DND-41 (cell line): ENCODE results near the gene ATP5F1A.

Experiments used
- ATAC-seq: fragments of 200-7000 bp; cut with Tn5 transposase; 3 replicates; pipeline ENCODE4 v1.9.1; 2021; ENCODE audit warnings: low read depth; ENCODE audit not compliant: insufficient read depth
- DNase-seq: peaks from one replicate; pipeline ENCODE4 v3.0.0-alpha.2; 2020
- H2AFZ ChIP-seq: 2 replicates; pipeline ENCODE4 v1.6.0; 2012; ENCODE audit warnings: low read depth, low read length
- H3K27ac ChIP-seq: 2 replicates; pipeline ENCODE4 v1.5.1; 2012; ENCODE audit warnings: low read length, inconsistent platforms
- H3K27me3 ChIP-seq: fragments of 200-600 bp; sonication (generic); 2 replicates; pipeline ENCODE4 v1.6.0; 2012; ENCODE audit warnings: low read length, mild to moderate bottlenecking, inconsistent platforms; ENCODE audit not compliant: insufficient read depth, poor library complexity
- H3K36me3 ChIP-seq: 2 replicates; pipeline ENCODE4 v1.5.1; 2012; ENCODE audit warnings: low read length, inconsistent platforms; ENCODE audit not compliant: insufficient read depth
- H3K4me1 ChIP-seq: 2 replicates; pipeline ENCODE4 v1.5.1; 2012; ENCODE audit warnings: mild to moderate bottlenecking, low read length; ENCODE audit not compliant: insufficient read depth
- H3K4me2 ChIP-seq: 2 replicates; pipeline ENCODE4 v1.6.0; 2012; ENCODE audit warnings: mild to moderate bottlenecking, moderate library complexity, low read length, inconsistent platforms; ENCODE audit not compliant: insufficient read depth
- H3K4me3 ChIP-seq, 2 experiments: fragments of 200-600 bp in 1 of 2; shearing (Covaris generic) in 1 of 2; 2 replicates each; pipeline ENCODE4 v1.5.1; 2012 to 2016; ENCODE audit warnings: inconsistent platforms in 2 of 2, low read length in 2 of 2, mild to moderate bottlenecking in 2 of 2, low read depth in 1 of 2, moderate library complexity in 1 of 2
- H3K79me2 ChIP-seq: 2 replicates; pipeline ENCODE4 v1.6.0; 2012; ENCODE audit warnings: low read length, inconsistent platforms; ENCODE audit not compliant: insufficient read depth
- H3K9ac ChIP-seq: 2 replicates; pipeline ENCODE4 v1.6.0; 2012; ENCODE audit warnings: low read depth, mild to moderate bottlenecking, inconsistent platforms, low read length, moderate library complexity
- H3K9me3 ChIP-seq: 2 replicates; pipeline ENCODE4 v1.5.1; 2012; ENCODE audit warnings: low read length, moderate library complexity, mild to moderate bottlenecking, inconsistent platforms; ENCODE audit not compliant: insufficient read depth, severe bottlenecking
- H4K20me1 ChIP-seq: 2 replicates; pipeline ENCODE4 v1.6.0; 2012; ENCODE audit warnings: low read length; ENCODE audit not compliant: insufficient read depth
- EZH2 ChIP-seq: IDR thresholded peaks from 3 replicates; pipeline ENCODE4 v1.6.1; 2012; ENCODE audit warnings: borderline replicate concordance, low read depth, mild to moderate bottlenecking, moderate library complexity, low read length, inconsistent platforms; ENCODE audit not compliant: severe bottlenecking
- TF ChIP-seq, protein P1 (sequence below): IDR thresholded peaks from 2 replicates; pipeline ENCODE4 v1.5.1; 2012; ENCODE audit warnings: borderline replicate concordance, low read length, moderate library complexity, mild to moderate bottlenecking; ENCODE audit not compliant: poor library complexity, severe bottlenecking; ENCODE audit errors: extremely low read depth

The ATP5F1A gene

DNA sequence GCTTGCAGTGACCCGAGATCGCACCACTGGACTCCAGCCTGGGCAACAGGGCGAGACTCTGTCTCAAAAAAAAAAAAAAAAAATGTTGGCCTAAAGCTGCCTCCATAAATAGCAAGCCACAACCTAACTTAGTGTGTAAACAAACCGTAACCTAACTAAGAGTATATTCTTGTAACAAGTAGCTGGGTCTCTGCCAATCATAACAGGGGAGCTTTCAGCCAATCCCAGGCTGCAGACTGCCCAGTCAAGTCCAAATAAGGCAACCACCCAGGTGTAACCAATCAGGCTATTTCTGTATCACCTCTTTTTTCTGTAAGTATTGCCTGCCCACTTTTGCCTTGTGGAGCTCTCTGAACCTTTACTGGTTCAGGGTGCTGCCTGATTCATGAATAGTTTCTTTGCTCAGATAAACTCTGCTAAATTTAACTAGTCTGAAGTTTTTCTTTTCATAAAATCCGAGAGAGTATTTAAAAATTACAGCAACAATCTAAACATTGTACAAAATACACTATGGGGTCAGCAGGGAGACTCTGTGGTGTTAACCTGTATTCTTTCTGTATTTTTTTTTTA is 30.6 kb downstream of the ATP5F1A start:
- H3K9me3 ChIP-seq, result no peaks in the 10 kb centered on the region
- H3K9ac ChIP-seq, result no peak overlapping the region
- no peak overlapping the region for H3K4me2 ChIP-seq
- H3K4me3 ChIP-seq, result no peak overlapping the region
- TF ChIP-seq, protein P1, sequence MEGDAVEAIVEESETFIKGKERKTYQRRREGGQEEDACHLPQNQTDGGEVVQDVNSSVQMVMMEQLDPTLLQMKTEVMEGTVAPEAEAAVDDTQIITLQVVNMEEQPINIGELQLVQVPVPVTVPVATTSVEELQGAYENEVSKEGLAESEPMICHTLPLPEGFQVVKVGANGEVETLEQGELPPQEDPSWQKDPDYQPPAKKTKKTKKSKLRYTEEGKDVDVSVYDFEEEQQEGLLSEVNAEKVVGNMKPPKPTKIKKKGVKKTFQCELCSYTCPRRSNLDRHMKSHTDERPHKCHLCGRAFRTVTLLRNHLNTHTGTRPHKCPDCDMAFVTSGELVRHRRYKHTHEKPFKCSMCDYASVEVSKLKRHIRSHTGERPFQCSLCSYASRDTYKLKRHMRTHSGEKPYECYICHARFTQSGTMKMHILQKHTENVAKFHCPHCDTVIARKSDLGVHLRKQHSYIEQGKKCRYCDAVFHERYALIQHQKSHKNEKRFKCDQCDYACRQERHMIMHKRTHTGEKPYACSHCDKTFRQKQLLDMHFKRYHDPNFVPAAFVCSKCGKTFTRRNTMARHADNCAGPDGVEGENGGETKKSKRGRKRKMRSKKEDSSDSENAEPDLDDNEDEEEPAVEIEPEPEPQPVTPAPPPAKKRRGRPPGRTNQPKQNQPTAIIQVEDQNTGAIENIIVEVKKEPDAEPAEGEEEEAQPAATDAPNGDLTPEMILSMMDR, result no peak
- TF ChIP-seq EZH2, result no peak
- H3K27ac ChIP-seq, result no peak overlapping the region
- H2AFZ ChIP-seq, result no peak overlapping the region
- H3K36me3 ChIP-seq, result no peaks in the 10 kb centered on the region
- DNase-seq (no peak), ATAC-seq (0 out of 3 replicates have a peak, but pooled peaks have one; percentile 18)
- no peaks in the 10 kb centered on the region for H4K20me1 ChIP-seq
- no peaks in the 10 kb centered on the region for H3K79me2 ChIP-seq
- no peaks in the 10 kb centered on the region for H3K4me1 ChIP-seq
- no peaks in the 10 kb centered on the region for H3K27me3 ChIP-seq

DNA sequence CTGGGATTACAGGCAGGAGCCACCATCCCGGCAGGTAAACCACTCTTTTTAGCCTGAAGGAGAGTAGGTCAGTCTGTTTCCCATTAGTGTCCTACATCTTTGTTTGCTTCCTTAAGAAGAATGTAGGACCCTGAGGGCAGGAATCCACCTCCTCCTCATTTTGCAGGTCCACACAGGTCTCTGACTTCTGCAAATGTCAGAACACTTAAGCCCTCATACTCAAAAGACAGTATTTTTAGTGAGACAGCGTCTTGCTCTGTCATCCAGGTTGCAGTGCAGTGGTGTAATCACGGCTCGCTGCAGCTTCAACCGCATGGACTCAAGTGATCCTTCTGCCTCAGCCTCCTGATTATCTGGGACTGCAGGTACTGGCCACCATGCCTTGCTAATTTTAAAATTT is 35.3 kb downstream of the ATP5F1A start:
- Histone ChIP-seq H3K9ac (no peak overlapping the region), H2AFZ (no peak overlapping the region)

DNA sequence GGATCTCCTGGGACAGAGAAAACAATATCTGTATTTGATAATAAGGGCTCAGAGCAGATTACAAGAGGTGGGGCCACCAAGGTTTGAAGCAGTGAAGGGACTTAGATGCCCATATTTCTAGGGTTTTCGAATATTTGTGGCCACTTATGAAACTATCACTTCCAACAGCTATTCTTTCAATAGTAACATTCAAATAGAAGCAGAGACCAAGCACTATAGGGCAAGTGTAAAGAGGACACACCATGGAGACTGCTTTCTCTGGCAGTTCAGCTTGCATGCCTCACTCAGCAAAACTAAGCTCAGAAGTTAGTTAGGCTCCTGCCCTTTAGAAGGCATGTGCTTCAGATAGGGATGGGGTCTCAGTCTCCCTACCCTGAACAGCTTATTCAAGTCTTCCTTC is 36.3 kb downstream of the ATP5F1A start:
- ATAC-seq (no peak), DNase-seq (no peak)
- H3K9ac ChIP-seq, result no peak overlapping the region
- peaks cover 3% of the 10 kb centered on the region; the same call in 1 of the 2 replicates for H3K4me1 ChIP-seq
- H3K36me3 ChIP-seq, result no peaks in the 10 kb centered on the region
- TF ChIP-seq EZH2, result no peak
- TF ChIP-seq, protein P1, result no peak
- H3K4me2 ChIP-seq, result no peak overlapping the region
- no peaks in the 10 kb centered on the region for H3K27me3 ChIP-seq
- no peaks in the 10 kb centered on the region for H3K9me3 ChIP-seq
- H3K4me3 ChIP-seq, result no peak overlapping the region
- no peaks in the 10 kb centered on the region for H3K79me2 ChIP-seq
- H3K27ac ChIP-seq, result no peak overlapping the region
- H4K20me1 ChIP-seq, result no peaks in the 10 kb centered on the region
- H2AFZ ChIP-seq, result no peak overlapping the region

More for the DNA sequence above, 35.3 kb downstream of the ATP5F1A start:
- TF ChIP-seq, protein P1, result no peak
- TF ChIP-seq EZH2, result no peak
- no peaks in the 10 kb centered on the region for H3K36me3 ChIP-seq
- ATAC-seq (no peak), DNase-seq (no peak)
- H4K20me1 ChIP-seq, result no peaks in the 10 kb centered on the region
- H3K9me3 ChIP-seq, result no peaks in the 10 kb centered on the region
- H3K4me1 ChIP-seq, result no peaks in the 10 kb centered on the region
- H3K27me3 ChIP-seq, result no peaks in the 10 kb centered on the region
- H3K4me3 ChIP-seq, result no peak overlapping the region
- no peak overlapping the region for H3K27ac ChIP-seq
- no peaks in the 10 kb centered on the region for H3K79me2 ChIP-seq
- H3K4me2 ChIP-seq, result no peak overlapping the region
